Measurements from ENCODE around the gene SLC44A5.

The SLC44A5 gene

GRCh38 chr1:75444220-75444619 lies 166.7 kb downstream of the SLC44A5 start:
- no peak overlapping the region for H2AFZ ChIP-seq (ENCODE audit: low read depth, low read length)
- TF ChIP-seq EZH2 (IDR thresholded peaks at IDR 0.05; ENCODE audit: borderline replicate concordance, low read depth, low read length, severe bottlenecking), result no peak
- DNase-seq, result no peak
- no peaks in the 10 kb centered on the region for H3K79me2 ChIP-seq (ENCODE audit: insufficient read depth, low read length)
- no peak overlapping the region for H3K9ac ChIP-seq (ENCODE audit: low read depth, low read length)
- no peaks in the 10 kb centered on the region for H3K4me1 ChIP-seq (ENCODE audit: insufficient read depth, low read length)
- no peaks in the 10 kb centered on the region for H3K9me3 ChIP-seq (ENCODE audit: insufficient read depth, low read length, severe bottlenecking)
- no peaks in the 10 kb centered on the region for H3K36me3 ChIP-seq (ENCODE audit: insufficient read depth, low read length)
- no peak overlapping the region for H3K4me2 ChIP-seq (ENCODE audit: insufficient read depth, low read length)
- no peak overlapping the region for H3K27ac ChIP-seq (ENCODE audit: low read length)
- no peak overlapping the region for H3K4me3 ChIP-seq (ENCODE audit: low read depth in 1 of 2, low read length in 2 of 2)
- H3K27me3 ChIP-seq (ENCODE audit: insufficient read depth, low read length, poor library complexity), result no peaks in the 10 kb centered on the region
- no peaks in the 10 kb centered on the region for H4K20me1 ChIP-seq (ENCODE audit: insufficient read depth, low read length)
- ATAC-seq (ENCODE audit: insufficient read depth, low read depth), result no peak

GRCh38 chr1:75440274-75440673 lies 170.6 kb downstream of the SLC44A5 start:
- no peak for TF ChIP-seq EZH2 (IDR thresholded peaks at IDR 0.05; ENCODE audit: borderline replicate concordance, low read depth, low read length, severe bottlenecking)
- no peak for TF ChIP-seq CTCF (IDR thresholded peaks at IDR 0.05; ENCODE audit: borderline replicate concordance, extremely low read depth, low read length, poor library complexity, severe bottlenecking)
- Histone ChIP-seq H3K4me1 (ENCODE audit: insufficient read depth, low read length) (no peaks in the 10 kb centered on the region), H3K36me3 (ENCODE audit: insufficient read depth, low read length) (no peaks in the 10 kb centered on the region), H3K27ac (ENCODE audit: low read length) (no peak overlapping the region), H3K4me2 (ENCODE audit: insufficient read depth, low read length) (no peak overlapping the region), H2AFZ (ENCODE audit: low read depth, low read length) (no peak overlapping the region), H3K4me3 (ENCODE audit: low read depth in 1 of 2, low read length in 2 of 2) (no peak overlapping the region), H3K9ac (ENCODE audit: low read depth, low read length) (no peak overlapping the region), H4K20me1 (ENCODE audit: insufficient read depth, low read length) (no peaks in the 10 kb centered on the region), H3K79me2 (ENCODE audit: insufficient read depth, low read length) (no peaks in the 10 kb centered on the region), H3K27me3 (ENCODE audit: insufficient read depth, low read length, poor library complexity) (no peaks in the 10 kb centered on the region), H3K9me3 (ENCODE audit: insufficient read depth, low read length, severe bottlenecking) (no peaks in the 10 kb centered on the region)
- ATAC-seq (ENCODE audit: insufficient read depth, low read depth) (no peak), DNase-seq (no peak)

DNA sequence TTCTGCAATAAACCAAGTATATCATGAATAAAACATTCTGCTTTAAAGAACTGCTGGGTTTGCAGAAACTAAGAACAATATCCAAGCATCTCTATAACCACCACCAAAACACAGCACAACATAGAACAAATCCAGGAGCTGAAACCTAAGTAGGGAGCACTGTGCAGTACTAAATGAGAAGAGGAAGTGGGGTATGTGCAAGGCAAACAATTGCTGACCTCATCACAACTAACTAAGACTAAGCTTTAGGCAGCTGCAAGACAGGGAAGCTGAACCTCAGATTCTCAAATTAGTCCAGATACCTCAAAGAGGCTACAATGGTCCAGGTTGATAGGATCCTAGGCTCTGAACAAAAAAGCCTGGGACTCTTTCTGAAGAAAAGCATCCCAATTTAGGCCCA lies 172.6 kb downstream of the SLC44A5 start:
- no peak overlapping the region for H3K9ac ChIP-seq (ENCODE audit: low read depth, low read length)
- no peak overlapping the region for H3K4me2 ChIP-seq (ENCODE audit: insufficient read depth, low read length)
- no peak for ATAC-seq (ENCODE audit: insufficient read depth, low read depth)
- no peaks in the 10 kb centered on the region for H3K79me2 ChIP-seq (ENCODE audit: insufficient read depth, low read length)
- no peaks in the 10 kb centered on the region for H3K9me3 ChIP-seq (ENCODE audit: insufficient read depth, low read length, severe bottlenecking)
- H3K4me1 ChIP-seq (ENCODE audit: insufficient read depth, low read length), result no peaks in the 10 kb centered on the region
- no peak overlapping the region for H3K4me3 ChIP-seq (ENCODE audit: low read depth in 1 of 2, low read length in 2 of 2)
- DNase-seq, result no peak
- no peaks in the 10 kb centered on the region for H4K20me1 ChIP-seq (ENCODE audit: insufficient read depth, low read length)
- H3K27ac ChIP-seq (ENCODE audit: low read length), result no peak overlapping the region
- H3K27me3 ChIP-seq (ENCODE audit: insufficient read depth, low read length, poor library complexity), result no peaks in the 10 kb centered on the region
- no peak for TF ChIP-seq EZH2 (IDR thresholded peaks at IDR 0.05; ENCODE audit: borderline replicate concordance, low read depth, low read length, severe bottlenecking)
- TF ChIP-seq CTCF (IDR thresholded peaks at IDR 0.05; ENCODE audit: borderline replicate concordance, extremely low read depth, low read length, poor library complexity, severe bottlenecking), result no peak
- H2AFZ ChIP-seq (ENCODE audit: low read depth, low read length), result no peak overlapping the region
- no peaks in the 10 kb centered on the region for H3K36me3 ChIP-seq (ENCODE audit: insufficient read depth, low read length)

DNA sequence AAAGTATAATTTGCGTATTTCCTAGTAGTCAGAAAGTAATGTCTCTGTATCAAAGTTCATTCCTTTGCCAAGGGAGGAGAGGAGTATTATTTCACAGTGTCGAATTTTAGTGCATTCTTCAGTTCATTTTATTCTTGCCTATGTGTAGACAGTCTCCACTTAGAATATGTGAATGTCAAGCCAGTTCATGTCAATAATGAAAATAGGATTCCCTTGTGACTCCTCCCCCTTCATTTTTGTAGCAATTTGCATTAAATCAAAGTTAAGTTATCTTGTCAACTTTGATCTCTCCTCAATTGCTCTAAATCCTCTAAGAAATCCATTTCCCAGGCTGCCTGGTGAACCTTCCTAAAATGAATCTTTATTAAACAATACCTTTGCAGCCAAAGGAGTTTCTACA lies 179.1 kb downstream of the SLC44A5 start:
- Histone ChIP-seq H3K27ac (ENCODE audit: low read length) (no peak overlapping the region), H3K79me2 (ENCODE audit: insufficient read depth, low read length) (no peaks in the 10 kb centered on the region), H3K4me2 (ENCODE audit: insufficient read depth, low read length) (no peak overlapping the region), H3K4me1 (ENCODE audit: insufficient read depth, low read length) (no peaks in the 10 kb centered on the region), H3K27me3 (ENCODE audit: insufficient read depth, low read length, poor library complexity) (no peaks in the 10 kb centered on the region), H3K4me3 (ENCODE audit: low read depth in 1 of 2, low read length in 2 of 2) (no peak overlapping the region), H3K9ac (ENCODE audit: low read depth, low read length) (no peak overlapping the region), H4K20me1 (ENCODE audit: insufficient read depth, low read length) (no peaks in the 10 kb centered on the region), H3K36me3 (ENCODE audit: insufficient read depth, low read length) (no peaks in the 10 kb centered on the region), H3K9me3 (ENCODE audit: insufficient read depth, low read length, severe bottlenecking) (no peaks in the 10 kb centered on the region), H2AFZ (ENCODE audit: low read depth, low read length) (no peak overlapping the region)
- ATAC-seq (ENCODE audit: insufficient read depth, low read depth) (no peak), DNase-seq (no peak)
- TF ChIP-seq EZH2 (IDR thresholded peaks at IDR 0.05; ENCODE audit: borderline replicate concordance, low read depth, low read length, severe bottlenecking) (no peak), CTCF (IDR thresholded peaks at IDR 0.05; ENCODE audit: borderline replicate concordance, extremely low read depth, low read length, poor library complexity, severe bottlenecking) (no peak)
